Measurements from ENCODE around the gene ZNF581.

Gene ZNF581

GRCh38 chr19:55661826-55662225 is 18.4 kb downstream of the ZNF581 start:
- DNase-seq (ENCODE audit: extremely low read depth in 1 of 2, low read depth in 1 of 2): no peak

GRCh38 chr19:55663846-55664536 is 20.5 kb downstream of the ZNF581 start:
- DNase-seq (ENCODE audit: extremely low read depth in 1 of 2, low read depth in 1 of 2): no peak

- DNase-seq (ENCODE audit: extremely low read depth in 1 of 2, low read depth in 1 of 2): no peak
Observed at GRCh38 chr19:55666343-55667005, 23.0 kb downstream of the ZNF581 start.

GRCh38 chr19:55667006-55667381 is 23.5 kb downstream of the ZNF581 start:
- DNase-seq (ENCODE audit: extremely low read depth in 1 of 2, low read depth in 1 of 2): no peak

DNA sequence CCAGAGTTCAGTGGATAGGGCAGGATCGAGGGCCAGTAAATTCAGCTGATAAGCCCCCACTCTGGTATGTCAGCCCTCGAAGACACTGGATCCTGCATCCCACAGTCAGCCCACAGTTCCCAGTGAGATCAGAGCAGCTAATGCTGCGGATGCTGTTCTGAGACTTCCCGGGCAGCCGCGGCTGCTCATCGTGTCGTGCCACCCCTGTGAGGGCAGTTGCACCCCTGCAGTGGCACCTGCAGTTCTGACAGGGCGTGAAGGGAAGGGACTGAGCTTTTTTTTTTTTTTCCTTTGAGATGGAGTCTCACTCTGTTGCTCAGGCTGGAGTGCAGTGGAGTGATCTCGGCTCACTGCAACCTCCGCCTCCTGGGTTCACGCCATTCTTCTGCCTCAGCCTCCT is 24.1 kb downstream of the ZNF581 start:
- DNase-seq (ENCODE audit: extremely low read depth in 1 of 2, low read depth in 1 of 2): no peak

DNA sequence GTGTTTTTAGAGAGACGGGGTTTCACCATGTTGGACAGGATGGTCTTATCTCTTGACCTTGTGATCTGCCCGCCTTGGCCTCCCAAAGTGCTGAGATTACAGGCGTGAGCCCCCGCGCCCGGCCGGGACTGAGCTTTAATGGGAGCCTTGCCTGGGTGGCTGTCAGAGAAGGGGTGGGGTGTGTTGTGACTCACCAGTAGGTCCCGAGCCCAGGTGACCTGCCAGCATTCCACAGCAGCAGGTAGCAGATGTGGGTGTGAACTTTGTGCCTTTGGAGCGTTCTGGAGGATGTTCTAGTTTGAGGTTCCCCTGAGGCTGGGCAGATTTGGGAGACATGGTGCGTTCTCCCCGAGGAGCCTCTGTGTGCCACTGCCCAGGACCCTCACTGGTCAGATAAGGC is 24.5 kb downstream of the ZNF581 start:
- DNase-seq (ENCODE audit: extremely low read depth in 1 of 2, low read depth in 1 of 2): no peak

GRCh38 chr19:55668603-55669348 is 25.3 kb downstream of the ZNF581 start:
- DNase-seq (ENCODE audit: extremely low read depth in 1 of 2, low read depth in 1 of 2): no peak

- DNase-seq (ENCODE audit: extremely low read depth in 1 of 2, low read depth in 1 of 2): no peak
Observed at GRCh38 chr19:55669418-55670279, 26.2 kb downstream of the ZNF581 start.

DNA sequence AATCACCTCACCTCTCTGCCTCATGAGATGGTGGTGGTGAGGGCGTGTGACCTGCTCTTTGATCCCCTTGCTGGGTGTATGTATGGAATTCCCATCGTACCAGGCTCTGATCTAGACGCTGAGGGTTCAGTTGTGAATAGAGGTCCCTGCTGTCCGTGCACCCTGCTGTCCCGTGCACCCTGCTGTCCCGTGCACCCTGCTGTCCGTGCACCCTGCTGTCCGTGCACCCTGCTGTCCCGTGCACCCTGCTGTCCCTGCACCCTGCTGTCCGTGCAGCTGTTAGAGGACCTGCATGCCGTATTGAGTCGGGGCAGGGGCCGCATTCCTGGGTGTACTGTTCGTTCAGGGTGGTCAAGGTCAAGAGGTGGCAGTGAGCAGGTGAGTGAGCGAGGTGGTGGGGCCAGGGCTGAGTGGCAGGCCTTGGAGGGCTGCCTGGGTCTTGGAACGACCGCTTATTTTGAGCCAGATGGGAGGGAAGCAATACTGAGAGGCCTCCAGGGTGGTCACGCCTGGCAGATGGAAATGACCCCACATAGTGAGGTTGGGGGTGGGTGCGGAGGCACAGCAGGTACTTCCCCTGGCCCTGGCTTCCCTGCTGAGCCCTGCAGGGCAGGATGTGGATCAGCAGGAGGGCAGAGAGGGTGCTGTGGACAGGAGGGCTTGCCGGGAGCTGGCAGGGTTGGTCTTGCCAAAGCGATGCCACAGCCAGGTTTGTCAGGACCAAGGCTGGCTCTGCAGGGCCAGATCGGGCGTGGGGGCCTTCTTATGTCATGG is 27.0 kb downstream of the ZNF581 start:
- no peak for DNase-seq (ENCODE audit: extremely low read depth in 1 of 2, low read depth in 1 of 2)

DNA sequence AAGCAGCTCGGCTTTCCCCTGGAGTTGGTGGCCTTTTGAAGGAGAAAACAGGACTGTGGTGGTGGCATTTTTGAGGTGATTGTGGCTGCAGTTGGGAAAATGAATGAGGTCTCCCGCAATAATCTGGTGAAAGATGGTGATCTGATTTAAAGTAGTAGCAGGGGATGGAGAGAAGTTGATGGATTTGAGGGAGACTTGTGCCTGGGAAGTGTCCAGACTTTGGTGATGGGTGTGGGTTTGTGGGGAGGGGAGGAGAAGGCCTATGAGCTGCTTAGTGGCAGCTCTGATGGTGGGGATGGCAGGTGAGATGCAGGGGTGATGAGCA is 27.6 kb downstream of the ZNF581 start:
- DNase-seq (ENCODE audit: extremely low read depth in 1 of 2, low read depth in 1 of 2): no peak

DNA sequence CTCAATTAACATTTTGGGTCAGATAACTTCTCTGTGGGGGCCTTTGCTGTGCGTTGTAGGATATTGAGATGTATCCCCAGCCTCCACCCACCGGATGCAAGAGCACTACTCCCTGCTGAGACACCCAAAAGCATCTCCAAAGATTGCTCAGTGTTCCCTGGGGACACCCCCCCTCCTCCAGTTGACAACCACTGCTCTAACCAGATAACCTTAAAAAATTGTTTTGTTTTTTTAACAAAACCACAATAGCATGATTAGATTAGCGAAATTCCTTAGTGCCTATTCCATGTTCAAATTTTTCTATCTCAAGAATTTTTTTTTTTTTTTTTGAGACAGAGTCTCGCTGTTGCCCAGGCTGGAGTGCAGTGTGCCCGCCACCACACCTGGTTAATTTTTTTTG is 29.0 kb downstream of the ZNF581 start:
- no peak for DNase-seq (ENCODE audit: extremely low read depth in 1 of 2, low read depth in 1 of 2)

- no peak for DNase-seq (ENCODE audit: extremely low read depth in 1 of 2, low read depth in 1 of 2)
Observed at GRCh38 chr19:55673465-55673864, 30.0 kb downstream of the ZNF581 start.

DNA sequence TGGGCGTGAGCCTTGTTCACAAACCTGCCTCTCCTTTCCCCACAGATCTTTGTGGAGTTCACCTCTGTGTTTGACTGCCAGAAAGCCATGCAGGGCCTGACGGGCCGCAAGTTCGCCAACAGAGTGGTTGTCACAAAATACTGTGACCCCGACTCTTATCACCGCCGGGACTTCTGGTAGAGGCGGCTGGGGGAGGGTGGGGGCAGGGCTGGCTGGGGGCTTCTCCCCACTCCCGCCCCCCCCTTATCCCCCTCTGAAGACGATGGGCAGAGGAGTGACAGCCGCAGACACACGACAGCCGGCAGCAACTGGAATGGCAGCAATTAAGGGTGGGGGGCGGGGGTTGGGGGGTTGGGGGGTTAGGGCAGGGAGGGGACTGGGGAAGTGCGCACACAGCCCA is 30.4 kb downstream of the ZNF581 start:
- no peak for DNase-seq (ENCODE audit: extremely low read depth in 1 of 2, low read depth in 1 of 2)

GRCh38 chr19:55674459-55674840 is 31.0 kb downstream of the ZNF581 start:
- DNase-seq (ENCODE audit: extremely low read depth in 1 of 2, low read depth in 1 of 2): no peak

- DNase-seq (ENCODE audit: extremely low read depth in 1 of 2, low read depth in 1 of 2): peak; percentile 95 to 99
Observed at GRCh38 chr19:55674841-55675660, 31.6 kb downstream of the ZNF581 start, which contains the start of gene EPN1. EPN1 (plus strand) TSS chr19:55675226; CDS start chr19:55678628, 3,402 bp downstream.

GRCh38 chr19:55675661-55676354 is 32.4 kb downstream of the ZNF581 start:
- no peak for DNase-seq (ENCODE audit: extremely low read depth in 1 of 2, low read depth in 1 of 2)

- no peak for DNase-seq (ENCODE audit: extremely low read depth in 1 of 2, low read depth in 1 of 2)
Observed at GRCh38 chr19:55676383-55676782, 32.9 kb downstream of the ZNF581 start.

- DNase-seq (ENCODE audit: extremely low read depth in 1 of 2, low read depth in 1 of 2): no peak
Observed at GRCh38 chr19:55676889-55677505, 33.5 kb downstream of the ZNF581 start.

Data from stimulated activated CD8-positive, alpha-beta memory T cell treated with anti-CD3 and anti-CD28 coated beads, Interleukin-7, amount 100 ng/mL, for 48 hours (primary cell).